Cardiac muscle cell (in vitro differentiated cells and primary cell): Measurements from ENCODE around the gene TFAP2B. TPM values are rescaled to one million over a fixed set of nuclear protein-coding genes. Genes with fewer than 3 reads are reported as not detected.

Source experiments
- DNase-seq, 2 donors: peaks; one replicate each; pipeline versions ENCODE4 v3.0.0 to v3.0.0-alpha.2; 2010 to 2017; ENCODE audit warnings: low read depth in 1 of 2, low spot score in 1 of 2
- H3K27ac ChIP-seq: fragments of 200-600 bp; sonication (generic); 2 replicates; pipeline ENCODE4 v1.5.1; 2016
- H3K27me3 ChIP-seq: fragments of 200-600 bp; sonication (generic); 2 replicates; pipeline ENCODE4 v1.6.0; 2016; ENCODE audit warnings: control low read depth
- H3K36me3 ChIP-seq: fragments of 200-600 bp; sonication (generic); 2 replicates; pipeline ENCODE4 v1.5.1; 2016; ENCODE audit warnings: control low read depth
- H3K4me1 ChIP-seq: fragments of 200-600 bp; sonication (generic); 2 replicates; pipeline ENCODE4 v1.8.1; 2017; ENCODE audit warnings: low read depth, mild to moderate bottlenecking, mixed run types
- H3K4me3 ChIP-seq: fragments of 200-600 bp; sonication (generic); 2 replicates; pipeline ENCODE4 v1.5.1; 2016; ENCODE audit warnings: mild to moderate bottlenecking
- H3K9me3 ChIP-seq: fragments of 200-600 bp; sonication (generic); 2 replicates; pipeline ENCODE4 v1.5.1; 2017; ENCODE audit warnings: low read depth, mild to moderate bottlenecking, control low read depth
- CTCF ChIP-seq: IDR thresholded peaks from 2 replicates; pipeline ENCODE4 v1.5.1; 2012; ENCODE audit warnings: low read depth, mild to moderate bottlenecking, low read length
- polyA plus RNA-seq: library from polyadenylated mRNA; unstranded; fragments of >200 nt; fragmentation: Nextera tagmentation; extraction: Ambion mirVana; gene quantifications from 2 replicates; pipeline ENCODE4 v1.2.1, GENCODE V29; 2016
- total RNA-seq: library from RNA; depleted of rRNA; stranded (reverse); fragments of >200 nt; gene quantifications from 2 replicates; pipeline ENCODE4 v1.2.3, GENCODE V29; 2016

TFAP2B gene
- total and polyA plus RNA-seq, 2 experiments from 2014 or later = not detected

GRCh38 chr6:50829898-50830444 lies 11.3 kb downstream of the TFAP2B start:
- Histone ChIP-seq H3K27ac (no peak overlapping the region), H3K27me3 (peaks cover 100% of the 10 kb centered on the region), H3K36me3 (no peaks in the 10 kb centered on the region), H3K4me1 (peaks cover 4% of the 10 kb centered on the region), H3K9me3 (no peaks in the 10 kb centered on the region), H3K4me3 (no peak overlapping the region)
- DNase-seq = no peak
- no peak for TF ChIP-seq CTCF

GRCh38 chr6:50831186-50831585 lies 12.5 kb downstream of the TFAP2B start:
- no peaks in the 10 kb centered on the region for H3K9me3 ChIP-seq
- DNase-seq = no peak
- TF ChIP-seq CTCF = no peak
- peaks cover 100% of the 10 kb centered on the region for H3K27me3 ChIP-seq
- H3K4me3 ChIP-seq = no peak overlapping the region
- no peak overlapping the region for H3K27ac ChIP-seq
- no peaks in the 10 kb centered on the region for H3K4me1 ChIP-seq
- H3K36me3 ChIP-seq = no peaks in the 10 kb centered on the region

GRCh38 chr6:50832912-50833311 lies 14.2 kb downstream of the TFAP2B start:
- Histone ChIP-seq H3K27ac (no peak overlapping the region), H3K27me3 (peaks cover 100% of the 10 kb centered on the region), H3K9me3 (no peaks in the 10 kb centered on the region), H3K4me3 (no peak overlapping the region), H3K4me1 (no peaks in the 10 kb centered on the region), H3K36me3 (no peaks in the 10 kb centered on the region)
- no peak for TF ChIP-seq CTCF
- DNase-seq = no peak

GRCh38 chr6:50834929-50835410 lies 16.3 kb downstream of the TFAP2B start:
- H3K4me3 ChIP-seq = no peak overlapping the region
- H3K27me3 ChIP-seq = peaks cover 100% of the 10 kb centered on the region
- H3K36me3 ChIP-seq = no peaks in the 10 kb centered on the region
- H3K4me1 ChIP-seq = no peaks in the 10 kb centered on the region
- no peak overlapping the region for H3K27ac ChIP-seq
- TF ChIP-seq CTCF = no peak
- no peaks in the 10 kb centered on the region for H3K9me3 ChIP-seq
- no peak for DNase-seq

GRCh38 chr6:50836231-50836630 lies 17.6 kb downstream of the TFAP2B start:
- Histone ChIP-seq H3K27ac (no peak overlapping the region), H3K36me3 (no peaks in the 10 kb centered on the region), H3K4me3 (no peak overlapping the region), H3K27me3 (peaks cover 100% of the 10 kb centered on the region), H3K4me1 (no peaks in the 10 kb centered on the region), H3K9me3 (no peaks in the 10 kb centered on the region)
- no peak for DNase-seq
- TF ChIP-seq CTCF = no peak
